H1 (cell line): ENCODE measurements around the gene LRRC18. TPM values are rescaled to one million over a fixed set of nuclear protein-coding genes. Genes with fewer than 3 reads are reported as not detected.

Experiments used
- BACH1 ChIP-seq: IDR thresholded peaks from 2 replicates; pipeline ENCODE4 v1.6.1; 2012; ENCODE audit warnings: low read length, improper control_type of control experiment
- CTBP2 ChIP-seq: IDR thresholded peaks from 2 replicates; pipeline ENCODE4 v1.7.0; 2011; ENCODE audit warnings: borderline replicate concordance, mild to moderate bottlenecking, moderate library complexity, mixed read lengths, low read length; ENCODE audit not compliant: insufficient read depth, insufficient read length
- EZH2 ChIP-seq: fragments of 200-600 bp; sonication (generic); IDR thresholded peaks from 2 replicates; pipeline ENCODE4 v1.7.1; 2012; ENCODE audit warnings: low read depth, mild to moderate bottlenecking, moderate library complexity, low read length, inconsistent platforms; ENCODE audit not compliant: severe bottlenecking
- HDAC6 ChIP-seq: IDR thresholded peaks from one replicate; pipeline ENCODE4 v1.7.1; 2012; ENCODE audit warnings: low read depth, mild to moderate bottlenecking, inconsistent platforms, low read length, moderate library complexity
- SIN3A ChIP-seq, 2 experiments: IDR thresholded peaks in 1 of 2; conservative IDR thresholded peaks in 1 of 2; 2 replicates each; pipeline ENCODE4 v1.6.1; 2011 to 2012; ENCODE audit warnings: low read length in 2 of 2, improper control_type of control experiment in 1 of 2, low read depth in 1 of 2, mild to moderate bottlenecking in 1 of 2
- SP1 ChIP-seq: IDR thresholded peaks from 2 replicates; pipeline ENCODE4 v1.6.1; 2011; ENCODE audit warnings: low read depth, low read length
- SUZ12 ChIP-seq: fragments of 200-600 bp; sonication (generic); IDR thresholded peaks from 2 replicates; pipeline ENCODE4 v1.6.1; 2012; ENCODE audit warnings: mild to moderate bottlenecking, inconsistent platforms, low read length, moderate library complexity, mixed read lengths
- polyA plus RNA-seq, 7 experiments: library from polyadenylated mRNA; depleted of rRNA in 3 of 7; stranded (reverse) in 5 of 7; unstranded in 2 of 7; fragments of >200 nt in 5 of 7; fragments of 200-250 nt in 2 of 7; gene quantifications; 1 replicate in 5 of 7; 2 replicates in 1 of 7; 4 replicates in 1 of 7; pipeline versions ENCODE4 v1.2.1 to v1.2.3, GENCODE V29; 2011 to 2013; ENCODE audit warnings: missing spikeins in 2 of 7, mixed read lengths in 2 of 7
- total RNA-seq: library from RNA; stranded (reverse); fragmentation: NEBNext Ultra II Directional; extraction: Animal tissue kit (Norgen Biotek cat#: 25700); gene quantifications from 2 replicates; pipeline ENCODE4 v1.2.1, GENCODE V29; 2021

Gene LRRC18
- total and polyA plus RNA-seq, 2 of the 8 experiments (the other 6 are each of a cell fraction or from before 2014, with no cell fraction given) = not detected

GRCh38 chr10:48931188-48931587 is 8.5 kb downstream of the LRRC18 start (continued):
- TF ChIP-seq SUZ12 (no peak), CTBP2 (no peak), SIN3A (conservative IDR thresholded peaks at IDR 0.05 in 1 of 2, IDR thresholded peaks at IDR 0.05 in 1 of 2; ENCODE audit: low read depth in 1 of 2, low read length in 2 of 2) (no peak), EZH2 (no peak), SP1 (no peak), BACH1 (no peak), HDAC6 (no peak)
